Globus pallidus (tissue), 1 donor: Measurements from ENCODE around the gene A3GALT2.
"Not testable (repeated sequence)": the region's sequence is repeated elsewhere in the genome, so short reads cannot be mapped to it uniquely, and the experiment has no call there.

Source experiments
- DNase-seq: peaks from one replicate; pipeline ENCODE4 v3.0.0-alpha.2; 2015; ENCODE audit warnings: low spot score

The A3GALT2 gene

GRCh38 chr1:33312413-33312749, 8.5 kb downstream of the A3GALT2 start:
- no peak for DNase-seq

- DNase-seq: no peak
Measured at GRCh38 chr1:33311706-33312412, 9.0 kb downstream of the A3GALT2 start.

GRCh38 chr1:33310702-33311101, 10.2 kb downstream of the A3GALT2 start:
- no peak for DNase-seq

DNA sequence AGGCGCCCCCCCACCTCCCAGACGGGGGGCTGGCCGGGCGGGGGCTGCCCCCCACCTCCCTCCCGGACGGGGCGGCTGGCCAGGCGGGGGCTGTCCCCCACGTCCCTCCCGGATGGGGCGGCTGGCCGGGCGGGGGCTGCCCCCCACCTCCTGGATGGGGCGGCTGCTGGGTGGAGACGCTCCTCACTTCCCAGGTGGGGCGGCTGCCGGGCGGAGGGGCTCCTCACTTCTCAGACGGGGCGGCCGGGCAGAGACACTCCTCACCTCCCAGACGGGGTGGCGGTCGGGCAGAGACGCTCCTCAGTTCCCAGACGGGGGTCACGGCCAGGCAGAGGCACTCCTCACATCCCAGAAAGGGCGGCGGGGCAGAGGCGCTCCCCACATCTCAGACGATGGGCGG, 11.5 kb downstream of the A3GALT2 start:
- not testable (repeated sequence) for DNase-seq

GRCh38 chr1:33307494-33307864, 13.4 kb downstream of the A3GALT2 start:
- DNase-seq: no peak

DNA sequence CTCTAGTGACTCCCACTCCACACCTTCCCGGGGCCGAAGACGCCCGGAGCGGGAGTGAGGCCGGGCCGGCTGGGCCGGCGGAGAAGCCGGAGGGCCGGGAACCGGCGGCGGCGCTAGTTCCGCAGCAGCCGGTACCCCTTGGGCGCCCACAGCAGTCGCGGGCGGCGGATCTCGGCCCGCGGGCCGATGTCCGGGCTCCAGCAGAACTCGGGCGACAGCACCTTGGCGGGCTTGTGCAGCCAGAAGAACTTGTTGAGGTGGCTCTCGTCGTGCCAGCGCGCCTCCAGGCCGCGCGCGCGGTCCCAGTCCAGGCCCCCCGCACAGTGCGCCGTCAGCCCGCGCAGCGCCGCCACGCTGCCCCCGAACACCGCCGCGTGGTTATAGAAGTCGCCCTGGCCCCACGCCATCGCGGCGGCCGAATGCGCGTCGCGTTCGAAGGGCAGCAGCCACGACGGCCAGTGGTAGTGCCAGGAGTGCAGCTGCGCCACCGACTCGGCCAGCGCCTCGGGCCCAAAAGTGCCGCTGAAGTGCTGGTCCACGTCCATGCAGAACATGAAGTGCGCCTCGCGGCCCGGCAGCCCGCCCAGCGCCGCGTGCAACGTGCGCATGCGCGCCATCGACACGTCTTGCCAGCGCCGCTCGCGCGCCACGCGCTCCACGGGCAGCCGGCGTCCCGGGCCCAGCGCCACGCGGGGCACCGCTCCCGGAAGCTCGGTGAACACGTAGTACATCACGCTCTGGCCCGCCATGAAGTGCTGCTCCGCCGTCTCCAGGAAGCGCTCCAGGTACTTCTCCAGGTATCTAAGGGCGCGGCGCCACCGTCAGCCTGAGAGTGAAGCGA, 14.0 kb downstream of the A3GALT2 start:
- no peak for DNase-seq

- DNase-seq: no peak
Measured at GRCh38 chr1:33305816-33306652, 14.9 kb downstream of the A3GALT2 start.

DNA sequence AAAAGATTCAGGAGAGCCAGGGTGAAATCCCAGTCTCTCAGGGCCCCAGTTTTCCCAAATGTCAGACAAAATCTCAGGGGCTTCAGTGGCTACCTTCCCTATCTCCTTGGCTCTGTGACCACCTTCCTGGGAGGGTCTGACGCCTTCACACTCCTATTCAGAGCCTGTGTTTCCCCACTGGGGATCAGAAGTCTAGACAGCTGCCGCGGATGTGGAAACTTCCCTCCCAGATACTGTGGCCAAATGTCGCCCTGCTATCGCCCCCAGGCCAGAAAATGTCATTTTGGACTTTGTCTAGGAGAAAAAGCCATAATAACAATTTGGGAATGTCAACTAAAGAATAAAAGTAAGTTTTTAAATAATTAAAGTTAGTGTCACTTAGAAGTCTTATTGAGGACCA, 15.9 kb downstream of the A3GALT2 start:
- no peak for DNase-seq

DNA sequence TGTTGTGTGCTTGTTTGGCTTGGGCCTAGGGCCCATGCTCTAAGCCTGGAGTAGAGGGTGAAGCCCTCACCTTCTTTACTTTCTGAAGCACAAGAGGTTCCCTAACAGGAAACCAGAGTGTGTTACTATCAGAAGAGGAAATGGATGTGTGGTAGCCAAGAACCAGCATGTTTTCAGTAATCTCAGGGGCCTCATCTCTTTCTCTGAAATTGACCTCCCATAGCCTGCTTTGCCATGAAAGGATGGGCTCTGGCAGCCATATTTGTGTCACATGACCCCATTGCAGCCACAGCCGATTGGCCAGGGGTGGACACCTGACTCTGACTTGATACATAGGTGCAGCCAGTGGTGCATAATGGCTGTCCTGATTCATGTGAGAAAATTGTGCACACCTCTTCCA, 18.6 kb downstream of the A3GALT2 start:
- DNase-seq: no peak

GRCh38 chr1:33301273-33301984, 19.5 kb downstream of the A3GALT2 start:
- DNase-seq: no peak

DNA sequence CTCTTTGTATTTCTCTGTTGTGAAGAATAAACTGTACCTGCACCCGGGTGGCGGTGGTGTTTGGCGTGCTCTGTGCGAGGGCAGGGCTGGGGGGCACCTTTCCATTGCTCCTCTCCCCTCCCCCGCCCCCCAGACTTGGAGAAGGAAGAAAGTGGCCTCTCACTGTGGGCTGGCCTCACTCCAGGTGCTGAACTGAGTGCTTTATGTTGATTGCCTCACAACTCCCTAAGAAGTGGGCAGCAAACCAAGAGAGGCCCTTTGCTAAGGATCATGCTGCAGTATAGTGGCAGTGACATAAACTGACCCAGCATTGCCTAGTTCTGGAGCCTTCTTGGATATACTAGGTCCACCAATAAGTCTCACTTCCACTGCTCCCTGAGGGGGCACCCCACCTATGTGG, 20.2 kb downstream of the A3GALT2 start:
- peak; percentile 17 for DNase-seq

- no peak for DNase-seq
Measured at GRCh38 chr1:33299461-33300155, 21.3 kb downstream of the A3GALT2 start.

DNA sequence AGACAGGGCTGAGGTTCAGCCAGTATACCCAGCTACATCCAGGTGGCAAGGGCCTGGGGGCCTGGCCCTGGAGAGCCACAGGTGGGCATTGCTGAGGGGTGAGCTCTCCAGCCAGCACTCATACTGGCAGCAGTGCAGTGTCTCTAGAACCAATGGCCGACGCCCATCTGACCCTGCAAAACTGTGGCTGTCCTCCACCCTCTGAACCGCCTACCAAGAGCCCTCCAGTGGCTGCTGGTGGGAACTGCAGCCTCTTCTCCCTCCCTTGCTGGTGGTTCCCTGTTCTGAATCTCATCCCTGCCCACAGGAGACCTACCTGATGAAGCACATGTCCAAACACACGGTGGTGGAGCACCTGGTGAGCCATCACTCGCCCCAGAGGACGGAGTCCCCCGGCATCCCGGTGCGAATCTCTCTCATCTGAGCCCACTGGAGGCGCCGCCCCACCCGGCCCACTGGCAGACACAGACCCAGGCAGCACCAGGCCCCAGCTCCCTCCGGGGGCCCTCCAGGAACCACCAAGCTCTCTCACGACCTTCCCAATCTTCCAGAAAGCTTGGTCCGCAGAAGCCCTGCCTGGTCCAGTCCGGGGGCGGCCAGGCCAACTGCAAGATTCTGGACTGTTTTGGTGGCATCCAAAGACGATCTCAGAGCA, 22.1 kb downstream of the A3GALT2 start:
- peak; percentile 19 for DNase-seq

GRCh38 chr1:33297911-33298622, 22.8 kb downstream of the A3GALT2 start:
- no peak for DNase-seq

DNA sequence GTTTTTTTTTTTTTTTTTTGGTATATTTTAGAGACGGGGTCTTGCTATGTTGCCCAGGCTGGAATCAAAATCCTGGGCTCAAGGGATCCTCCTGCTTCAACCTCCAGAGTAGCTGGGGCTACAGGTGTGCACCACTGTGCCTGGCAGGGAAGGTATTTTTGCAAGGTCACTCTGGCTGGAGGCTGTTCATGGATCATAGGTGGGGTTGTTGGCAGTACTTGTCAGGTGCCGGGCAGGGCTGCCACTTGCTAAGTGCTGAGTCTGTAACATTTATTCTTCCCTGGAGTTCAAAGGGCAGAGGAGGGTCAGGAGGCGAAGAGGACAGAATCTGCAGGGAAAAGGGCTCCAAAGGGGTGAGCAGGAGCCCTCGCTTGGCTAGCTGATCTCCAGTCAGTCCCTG, 24.1 kb downstream of the A3GALT2 start:
- DNase-seq: no peak

DNA sequence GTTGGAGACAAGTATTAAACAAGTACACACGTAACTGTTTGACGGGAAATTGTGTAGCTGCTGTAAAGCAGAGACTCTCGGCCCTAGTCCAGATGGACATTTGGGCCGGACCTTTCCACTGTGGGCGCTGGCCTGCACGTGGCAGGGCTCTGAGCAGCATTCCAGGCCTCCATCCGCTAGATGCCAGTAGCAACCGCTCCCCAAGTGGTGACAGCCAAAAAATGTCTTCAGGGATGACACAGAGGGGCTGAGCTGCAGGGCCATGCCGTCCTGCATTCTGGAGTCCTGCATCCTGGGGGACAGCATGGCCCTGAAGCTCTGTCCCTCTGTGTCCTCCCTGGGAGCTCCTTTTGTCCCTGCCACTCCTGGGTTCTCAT, 24.8 kb downstream of the A3GALT2 start:
- no peak for DNase-seq

- DNase-seq: peak; percentile 77
Measured at GRCh38 chr1:33295450-33296081, 25.3 kb downstream of the A3GALT2 start.

- no peak for DNase-seq
Measured at GRCh38 chr1:33295023-33295422, 25.9 kb downstream of the A3GALT2 start.

- DNase-seq: no peak
Measured at GRCh38 chr1:33294071-33295010, 26.6 kb downstream of the A3GALT2 start.
